K562 (cell line): ENCODE results near the gene EYA2. TPM values are rescaled to one million over a fixed set of nuclear protein-coding genes. Genes with fewer than 3 reads are reported as not detected.

Source experiments
- ATAC-seq: fragments of 200-7000 bp; cut with Tn5 transposase; 3 replicates; pipeline ENCODE4 v1.9.1; 2020; ENCODE audit warnings: moderate library complexity
- BruUV-seq: library from RNA; stranded (reverse); fragments of 400-500 nt; replicated peaks from 2 replicates; lab custom pipeline; 2021; lab: Mats Ljungman, UMichigan
- CTCF ChIA-PET: fragments of 300-600 bp; formaldehyde crosslinking; extraction: SDS; loops from one replicate; lab custom pipeline; 2021; ENCODE audit warnings: low intra/inter-chr PET ratio; lab: Yijun Ruan, JAX
- POLR2A ChIA-PET: fragments of 300-600, 350-650 bp; sonication (Branson Sonifier 250); formaldehyde crosslinking; extraction: SDS; loops from one replicate; lab custom pipeline; 2021; ENCODE audit warnings: antibody characterized with exemption, inconsistent platforms; lab: Yijun Ruan, JAX
- DNase-seq, 4 experiments: peaks; one replicate each; pipeline versions ENCODE4 v3.0.0 to v3.0.0-alpha.2; 2011 to 2018; ENCODE audit warnings: low spot score in 3 of 4, mixed read lengths in 3 of 4; ENCODE audit errors: extremely low read depth in 1 of 4
- FAIRE-seq: peaks from 2 replicates; lab custom pipeline; 2011; peaks lifted over from hg19 to GRCh38; lab: Jason Lieb, UNC
- H2AFZ ChIP-seq: 2 replicates; pipeline ENCODE4 v1.6.0; 2011; ENCODE audit warnings: low read depth, low read length, control low read depth, inconsistent platforms
- H3K27ac ChIP-seq: fragments of 200-600 bp; 3 replicates; pipeline ENCODE4 v1.8.0; 2011; ENCODE audit warnings: low read depth, mild to moderate bottlenecking, control low read depth, inconsistent platforms, low read length, moderate library complexity, mixed read lengths; ENCODE audit errors: extremely low read depth
- H3K27me3 ChIP-seq, 2 experiments: fragments of 300-600 bp in 1 of 2; 2 replicates in 1 of 2; 3 replicates in 1 of 2; pipeline versions ENCODE4 v1.6.0 to v1.8.0; 2011; ENCODE audit warnings: inconsistent platforms in 2 of 2, low read length in 2 of 2, mild to moderate bottlenecking in 1 of 2, mixed read lengths in 1 of 2, moderate library complexity in 1 of 2; ENCODE audit not compliant: control insufficient read depth in 2 of 2, insufficient read depth in 2 of 2
- H3K36me3 ChIP-seq: fragments of 300-600 bp; 3 replicates; pipeline ENCODE4 v1.8.0; 2011; ENCODE audit warnings: mild to moderate bottlenecking, low read length, inconsistent platforms; ENCODE audit not compliant: control insufficient read depth, insufficient read depth
- H3K4me1 ChIP-seq, 2 experiments: fragments of 200-600 bp in 1 of 2; replicated peaks in 1 of 2; 2 replicates in 1 of 2; 3 replicates in 1 of 2; pipeline versions ENCODE4 v1.5.1 to v1.8.0; 2011; ENCODE audit warnings: inconsistent platforms in 2 of 2, low read length in 2 of 2, mild to moderate bottlenecking in 1 of 2, mixed read lengths in 1 of 2, moderate library complexity in 1 of 2; ENCODE audit not compliant: control insufficient read depth in 2 of 2, insufficient read depth in 2 of 2
- H3K4me2 ChIP-seq: 2 replicates; pipeline ENCODE4 v1.6.1; 2011; ENCODE audit warnings: low read length, control low read depth, inconsistent platforms, mixed read lengths; ENCODE audit not compliant: insufficient read depth
- H3K4me3 ChIP-seq: fragments of 200-600 bp; sonication (generic), shearing (Covaris generic); 2 replicates; pipeline ENCODE4 v1.5.1; 2016; ENCODE audit warnings: control low read depth, inconsistent platforms
- H3K79me2 ChIP-seq: fragments of 200-600 bp; 3 replicates; pipeline ENCODE4 v1.8.0; 2011; ENCODE audit warnings: low read length, inconsistent platforms; ENCODE audit not compliant: control insufficient read depth, insufficient read depth
- H3K9ac ChIP-seq, 2 experiments: 2 replicates each; pipeline versions ENCODE4 v1.6.0 to v1.6.1; 2011; ENCODE audit warnings: low read depth in 2 of 2, low read length in 2 of 2, control low read depth in 1 of 2, inconsistent platforms in 1 of 2, mild to moderate bottlenecking in 1 of 2, mixed read lengths in 1 of 2; ENCODE audit not compliant: insufficient read depth in 1 of 2
- H3K9me1 ChIP-seq: one replicate; pipeline ENCODE4 v1.6.0; 2011; ENCODE audit warnings: inconsistent platforms, mild to moderate bottlenecking, low read length, moderate library complexity; ENCODE audit not compliant: control insufficient read depth, insufficient read depth
- H3K9me3 ChIP-seq: replicated peaks from 2 replicates; pipeline ENCODE4 v1.5.1; 2011; ENCODE audit warnings: low read depth, low read length, inconsistent platforms; ENCODE audit not compliant: control insufficient read depth, insufficient read depth
- H4K20me1 ChIP-seq: replicated peaks from 2 replicates; pipeline ENCODE4 v1.6.1; 2011; ENCODE audit warnings: low read length, inconsistent platforms, mixed read lengths; ENCODE audit not compliant: control insufficient read depth, insufficient read depth
- C11orf30 ChIP-seq: fragments of 450-650 bp; IDR thresholded peaks from 2 replicates; pipeline ENCODE4 v1.6.1; 2016; ENCODE audit warnings: low read depth, mild to moderate bottlenecking
- CTBP1 ChIP-seq: fragments of 450-650 bp; IDR thresholded peaks from 2 replicates; pipeline ENCODE4 v1.6.1; 2016; ENCODE audit warnings: borderline replicate concordance
- DIDO1 ChIP-seq: fragments of 450-650 bp; IDR thresholded peaks from 2 replicates; pipeline ENCODE4 v1.6.1; 2016; ENCODE audit warnings: low read depth, missing biosample characterization, missing genetic modification characterization
- LARP7 ChIP-seq: fragments of 450-650 bp; IDR thresholded peaks from 2 replicates; pipeline ENCODE4 v1.6.1; 2016
- PHB ChIP-seq: fragments of 250-450 bp; sonication (Bioruptor Pico); IDR thresholded peaks from 2 replicates; pipeline ENCODE4 v1.5.0; 2021
- PHF20 ChIP-seq: fragments of 450-650 bp; IDR thresholded peaks from 2 replicates; pipeline ENCODE4 v1.6.1; 2018; ENCODE audit not compliant: partially characterized antibody
- POLR2H ChIP-seq: IDR thresholded peaks from 2 replicates; pipeline ENCODE4 v1.6.1; 2016; ENCODE audit warnings: missing genetic modification characterization, low read depth, mild to moderate bottlenecking, control low read depth, missing compliant biosample characterization, moderate library complexity
- RAD51 ChIP-seq: fragments of 450-650 bp; IDR thresholded peaks from 2 replicates; pipeline ENCODE4 v1.7.1; 2016; ENCODE audit warnings: low read depth, mild to moderate bottlenecking, borderline replicate concordance
- SMAD3 ChIP-seq: fragments of 450-650 bp; formaldehyde crosslinking; conservative IDR thresholded peaks from 2 replicates; pipeline ENCODE4 v1.4.0; 2020; ENCODE audit warnings: mild to moderate bottlenecking
- ZBTB1 ChIP-seq: sonication (generic); formaldehyde crosslinking; IDR thresholded peaks from 2 replicates; pipeline ENCODE4 v1.8.1; 2023; ENCODE audit warnings: missing genetic modification reagents, low read depth, mild to moderate bottlenecking, borderline replicate concordance
- ZNF3 ChIP-seq: fragments of 250-450 bp; sonication (Bioruptor Pico); IDR thresholded peaks from 2 replicates; pipeline ENCODE4 v1.5.0; 2021; ENCODE audit warnings: mild to moderate bottlenecking, moderate library complexity
- ZNF408 ChIP-seq: fragments of 250-450 bp; sonication (Bioruptor Pico); IDR thresholded peaks from 2 replicates; pipeline ENCODE4 v1.4.0; 2020; ENCODE audit warnings: low read depth, mild to moderate bottlenecking, moderate library complexity
- ZNF561 ChIP-seq: fragments of 450-650 bp; formaldehyde crosslinking; conservative IDR thresholded peaks from 2 replicates; pipeline ENCODE4 v1.4.0; 2020; ENCODE audit warnings: mild to moderate bottlenecking, moderate library complexity
- ZNF583 ChIP-seq: fragments of 250-450 bp; sonication (Bioruptor Pico); IDR thresholded peaks from 2 replicates; pipeline ENCODE4 v1.4.0; 2020
- WGBS: fragments of 100-300 bp; shearing (Covaris generic); methylation state at CpG from one replicate; pipeline ENCODE4 v1.1.6; 2016; ENCODE audit warnings: low coverage, mixed read lengths; ENCODE audit not compliant: insufficient coverage; ENCODE audit errors: missing lambda C conversion rate; 5-methylcytosine and 5-hydroxymethylcytosine counted together
- in situ Hi-C: fragments of 300-500 bp; cut with MboI; formaldehyde crosslinking; loops from 4 replicates; pipeline ENCODE4 v1.15.0; 2018; ENCODE audit warnings: inconsistent platforms, mixed read lengths
- intact Hi-C: fragments of 100-400 bp; cut with micrococcal nuclease; formaldehyde crosslinking; loops from 2 replicates; pipeline ENCODE4 v1.14.2; 2022
- polyA plus RNA-seq, 8 experiments: library from polyadenylated mRNA; depleted of rRNA in 4 of 8; stranded (reverse) in 5 of 8; unstranded in 3 of 8; fragments of >200 nt; fragmentation: Nextera tagmentation in 2 of 8; fragmentation: Illumina TruSeq in 1 of 8; extraction: Ambion mirVana in 2 of 8; extraction: Trizol in 1 of 8; gene quantifications; 2 replicates each; pipeline versions ENCODE4 v1.2.1 to v1.2.3, GENCODE V29; 2011 to 2014; ENCODE audit warnings: inconsistent platforms in 1 of 8, missing spikeins in 1 of 8
- total RNA-seq, 7 experiments: library from RNA; depleted of rRNA in 6 of 7; stranded (reverse); fragments of >200 nt in 6 of 7; fragmentation: Illumina TruSeq in 2 of 7; extraction: Trizol in 2 of 7; gene quantifications; 2 replicates each; pipeline versions ENCODE4 v1.2.1 to v1.2.3, GENCODE V29; 2011 to 2021; ENCODE audit warnings: low replicate concordance in 1 of 7
- TF ChIP-seq, protein P1 (sequence below): fragments of 250-450 bp; sonication (Bioruptor Pico); IDR thresholded peaks from 2 replicates; pipeline ENCODE4 v1.5.0; 2021
- TF ChIP-seq, protein P2 (sequence below): fragments of 250-450 bp; sonication (Bioruptor Pico); IDR thresholded peaks from 2 replicates; pipeline ENCODE4 v1.5.0; 2020; ENCODE audit warnings: mild to moderate bottlenecking, borderline replicate concordance
- TF ChIP-seq, protein P3 (sequence below): fragments of 250-450 bp; sonication (Bioruptor Pico); IDR thresholded peaks from 2 replicates; pipeline ENCODE4 v1.9.0; 2021; ENCODE audit warnings: mild to moderate bottlenecking, inconsistent platforms
- TF ChIP-seq, protein P4 (sequence below): sonication (generic); formaldehyde crosslinking; IDR thresholded peaks from 2 replicates; pipeline ENCODE4 v1.5.0; 2020; ENCODE audit warnings: missing genetic modification reagents

The EYA2 gene
- total and polyA plus RNA-seq, 9 of the 15 experiments (the other 6 are each of a cell fraction or from before 2014, with no cell fraction given): 0.03 TPM; not detected in 8

DNA sequence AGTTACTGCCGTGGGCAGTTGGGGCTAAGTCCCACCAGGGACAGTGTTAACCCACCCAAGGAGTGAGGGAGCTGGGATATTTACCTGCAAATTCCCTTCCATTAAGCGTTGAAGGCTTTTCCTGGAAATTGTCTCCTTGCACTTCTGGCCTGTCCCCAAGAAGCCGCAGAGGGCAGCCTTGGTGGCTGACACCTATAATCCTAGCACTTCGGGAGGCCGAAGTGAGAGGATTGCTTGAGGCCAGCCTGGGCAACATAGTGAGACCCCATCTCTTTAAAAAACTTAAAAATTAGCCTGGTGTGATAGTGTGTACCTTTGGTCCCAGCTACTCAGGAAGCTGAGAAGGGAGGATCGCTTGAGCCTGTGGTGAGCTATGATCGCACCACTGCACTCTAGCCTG, 204.4 kb downstream of the EYA2 start (continued):
- TF ChIP-seq ZBTB1: no peak
- no peak for TF ChIP-seq ZNF583 (CRISPR knock-in tag)
- TF ChIP-seq C11orf30: no peak
- no peak for TF ChIP-seq POLR2H (tag)

DNA sequence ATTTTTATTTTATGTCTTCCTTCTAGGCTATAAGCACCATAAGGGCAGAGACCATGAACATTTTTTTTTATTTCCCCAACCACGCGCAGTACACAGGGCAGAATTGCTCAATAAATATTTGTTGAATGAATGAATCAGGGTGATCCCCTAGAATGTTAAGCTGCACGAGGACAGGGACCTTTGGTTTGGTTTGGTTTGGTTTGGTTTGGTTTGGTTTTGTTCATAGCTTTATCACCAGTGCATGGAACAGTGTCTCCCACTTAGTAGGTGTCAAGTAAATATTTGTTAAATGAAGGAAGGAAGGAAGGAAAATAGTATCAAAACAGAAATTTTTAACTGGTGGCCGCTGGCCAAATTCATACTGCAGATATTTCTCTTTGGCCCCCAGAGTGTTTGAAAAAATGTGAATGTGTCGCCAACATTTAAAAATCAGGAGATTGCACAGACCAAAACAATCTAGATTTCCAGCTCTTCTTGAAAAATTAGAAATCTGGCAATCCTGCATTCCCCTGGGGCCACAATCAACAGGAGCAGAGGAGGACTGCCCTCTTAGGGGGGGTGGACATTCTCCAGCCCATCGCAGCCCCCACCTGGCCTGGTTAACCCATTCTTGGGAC, 205.3 kb downstream of the EYA2 start:
- peaks cover 7 to 8% of the 10 kb centered on the region in 2 experiments; a peak in 3 of 5 replicates for H3K27me3 ChIP-seq
- intact Hi-C loops (no loop called here), in situ Hi-C loops (no loop called here)
- H3K4me3 ChIP-seq: no peak overlapping the region
- BruUV-seq: no TSS peak
- H4K20me1 ChIP-seq: no peaks in the 10 kb centered on the region
- no peak overlapping the region for H2AFZ ChIP-seq
- POLR2A ChIA-PET: no interaction called here
- H3K9me1 ChIP-seq: no peaks in the 10 kb centered on the region
- CTCF ChIA-PET: no interaction called here
- ATAC-seq (no peak), FAIRE-seq (no peak), DNase-seq (no peak)
- H3K4me2 ChIP-seq: no peak overlapping the region
- no peaks in the 10 kb centered on the region for H3K36me3 ChIP-seq
- 0% methylated on average over 6 of the region's 6 CpGs for WGBS
- no peaks in the 10 kb centered on the region for H3K79me2 ChIP-seq
- no peaks in the 10 kb centered on the region for H3K4me1 ChIP-seq
- no peaks in the 10 kb centered on the region; the same call in 1 of the 2 replicates for H3K9me3 ChIP-seq
- H3K9ac ChIP-seq: no peak overlapping the region
- H3K27ac ChIP-seq: no peak overlapping the region
- TF ChIP-seq ZNF408: no peak
- TF ChIP-seq, protein P1, sequence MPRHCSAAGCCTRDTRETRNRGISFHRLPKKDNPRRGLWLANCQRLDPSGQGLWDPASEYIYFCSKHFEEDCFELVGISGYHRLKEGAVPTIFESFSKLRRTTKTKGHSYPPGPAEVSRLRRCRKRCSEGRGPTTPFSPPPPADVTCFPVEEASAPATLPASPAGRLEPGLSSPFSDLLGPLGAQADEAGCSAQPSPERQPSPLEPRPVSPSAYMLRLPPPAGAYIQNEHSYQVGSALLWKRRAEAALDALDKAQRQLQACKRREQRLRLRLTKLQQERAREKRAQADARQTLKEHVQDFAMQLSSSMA (CRISPR knock-in tag): no peak
- no peak for TF ChIP-seq PHB (CRISPR knock-in tag)
- TF ChIP-seq PHF20: no peak
- TF ChIP-seq, protein P2, sequence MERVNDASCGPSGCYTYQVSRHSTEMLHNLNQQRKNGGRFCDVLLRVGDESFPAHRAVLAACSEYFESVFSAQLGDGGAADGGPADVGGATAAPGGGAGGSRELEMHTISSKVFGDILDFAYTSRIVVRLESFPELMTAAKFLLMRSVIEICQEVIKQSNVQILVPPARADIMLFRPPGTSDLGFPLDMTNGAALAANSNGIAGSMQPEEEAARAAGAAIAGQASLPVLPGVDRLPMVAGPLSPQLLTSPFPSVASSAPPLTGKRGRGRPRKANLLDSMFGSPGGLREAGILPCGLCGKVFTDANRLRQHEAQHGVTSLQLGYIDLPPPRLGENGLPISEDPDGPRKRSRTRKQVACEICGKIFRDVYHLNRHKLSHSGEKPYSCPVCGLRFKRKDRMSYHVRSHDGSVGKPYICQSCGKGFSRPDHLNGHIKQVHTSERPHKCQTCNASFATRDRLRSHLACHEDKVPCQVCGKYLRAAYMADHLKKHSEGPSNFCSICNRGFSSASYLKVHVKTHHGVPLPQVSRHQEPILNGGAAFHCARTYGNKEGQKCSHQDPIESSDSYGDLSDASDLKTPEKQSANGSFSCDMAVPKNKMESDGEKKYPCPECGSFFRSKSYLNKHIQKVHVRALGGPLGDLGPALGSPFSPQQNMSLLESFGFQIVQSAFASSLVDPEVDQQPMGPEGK: no peak
- TF ChIP-seq, protein P3, sequence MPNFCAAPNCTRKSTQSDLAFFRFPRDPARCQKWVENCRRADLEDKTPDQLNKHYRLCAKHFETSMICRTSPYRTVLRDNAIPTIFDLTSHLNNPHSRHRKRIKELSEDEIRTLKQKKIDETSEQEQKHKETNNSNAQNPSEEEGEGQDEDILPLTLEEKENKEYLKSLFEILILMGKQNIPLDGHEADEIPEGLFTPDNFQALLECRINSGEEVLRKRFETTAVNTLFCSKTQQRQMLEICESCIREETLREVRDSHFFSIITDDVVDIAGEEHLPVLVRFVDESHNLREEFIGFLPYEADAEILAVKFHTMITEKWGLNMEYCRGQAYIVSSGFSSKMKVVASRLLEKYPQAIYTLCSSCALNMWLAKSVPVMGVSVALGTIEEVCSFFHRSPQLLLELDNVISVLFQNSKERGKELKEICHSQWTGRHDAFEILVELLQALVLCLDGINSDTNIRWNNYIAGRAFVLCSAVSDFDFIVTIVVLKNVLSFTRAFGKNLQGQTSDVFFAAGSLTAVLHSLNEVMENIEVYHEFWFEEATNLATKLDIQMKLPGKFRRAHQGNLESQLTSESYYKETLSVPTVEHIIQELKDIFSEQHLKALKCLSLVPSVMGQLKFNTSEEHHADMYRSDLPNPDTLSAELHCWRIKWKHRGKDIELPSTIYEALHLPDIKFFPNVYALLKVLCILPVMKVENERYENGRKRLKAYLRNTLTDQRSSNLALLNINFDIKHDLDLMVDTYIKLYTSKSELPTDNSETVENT (CRISPR knock-in tag): no peak
- TF ChIP-seq DIDO1 (tag): no peak
- no peak for TF ChIP-seq CTBP1
- no peak for TF ChIP-seq RAD51
- TF ChIP-seq, protein P4, sequence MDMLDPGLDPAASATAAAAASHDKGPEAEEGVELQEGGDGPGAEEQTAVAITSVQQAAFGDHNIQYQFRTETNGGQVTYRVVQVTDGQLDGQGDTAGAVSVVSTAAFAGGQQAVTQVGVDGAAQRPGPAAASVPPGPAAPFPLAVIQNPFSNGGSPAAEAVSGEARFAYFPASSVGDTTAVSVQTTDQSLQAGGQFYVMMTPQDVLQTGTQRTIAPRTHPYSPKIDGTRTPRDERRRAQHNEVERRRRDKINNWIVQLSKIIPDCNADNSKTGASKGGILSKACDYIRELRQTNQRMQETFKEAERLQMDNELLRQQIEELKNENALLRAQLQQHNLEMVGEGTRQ (CRISPR knock-in tag): no peak
- no peak for TF ChIP-seq ZNF561 (CRISPR knock-in tag)
- no peak for TF ChIP-seq ZNF3
- no peak for TF ChIP-seq LARP7
- no peak for TF ChIP-seq SMAD3 (CRISPR knock-in tag)
